ENCODE measurements around the gene BRS3. TPM values are rescaled to one million over a fixed set of nuclear protein-coding genes. Genes with fewer than 3 reads are reported as not detected.

Gene BRS3
- polyA plus RNA-seq, 1 donor (not counting 4 experiments of a cell fraction or from before 2014, with no cell fraction given): not detected

GRCh38 chrX:136473663-136474062 is 14.1 kb upstream of the BRS3 start:
- Histone ChIP-seq H3K27ac (ENCODE audit: control insufficient read depth, insufficient read depth, low read length) (no peak overlapping the region), H4K20me1 (ENCODE audit: control insufficient read depth, extremely low read depth, insufficient read depth, low read length) (no peaks in the 10 kb centered on the region), H3K27me3 (ENCODE audit: control insufficient read depth, extremely low read depth, insufficient read depth, low read length) (no peaks in the 10 kb centered on the region), H3K9ac (ENCODE audit: control insufficient read depth, extremely low read depth, insufficient read depth, low read length) (no peak overlapping the region), H3K4me2 (ENCODE audit: control insufficient read depth, extremely low read depth, insufficient read depth, low read depth, low read length) (no peak overlapping the region), H3K9me1 (ENCODE audit: control insufficient read depth, extremely low read depth, insufficient read depth, low read length) (no peaks in the 10 kb centered on the region), H2AFZ (ENCODE audit: control insufficient read depth, low read length) (no peak overlapping the region), H3K36me3 (ENCODE audit: control insufficient read depth in 2 of 2, extremely low read depth in 1 of 2, insufficient read depth in 2 of 2, low read length in 2 of 2) (no peaks in the 10 kb centered on the region), H3K9me3 (ENCODE audit: control insufficient read depth, low read depth, low read length) (no peaks in the 10 kb centered on the region), H3K4me1 (ENCODE audit: control insufficient read depth, extremely low read depth, insufficient read depth, low read length) (no peaks in the 10 kb centered on the region), H3K4me3 (ENCODE audit: control insufficient read depth in 2 of 3, extremely low read depth in 1 of 3, insufficient read depth in 2 of 3, low read depth in 1 of 3, low read length in 3 of 3) (no peak overlapping the region), H3K79me2 (ENCODE audit: control insufficient read depth, insufficient read depth, low read length) (no peaks in the 10 kb centered on the region)
- DNase-seq (ENCODE audit: low read depth, low spot score) (no peak), FAIRE-seq (no peak)
- TF ChIP-seq EZH2 (IDR thresholded peaks at IDR 0.05; ENCODE audit: low read length) (no peak), CTCF (optimal IDR thresholded peaks at IDR 0.05 in 1 of 3, IDR thresholded peaks at IDR 0.05 in 1 of 3, conservative IDR thresholded peaks at IDR 0.05 in 1 of 3; ENCODE audit: extremely low read depth in 1 of 3, insufficient read depth in 2 of 3, low read length in 3 of 3) (no peak)
- dilution Hi-C loops (cut with MboI; ENCODE audit: extremely low pct_ligation_motif_present, low sequenced_read_pairs): no loop called here

- Histone ChIP-seq H3K79me2 (ENCODE audit: control insufficient read depth, insufficient read depth, low read length) (no peaks in the 10 kb centered on the region), H4K20me1 (ENCODE audit: control insufficient read depth, extremely low read depth, insufficient read depth, low read length) (no peaks in the 10 kb centered on the region), H3K9ac (ENCODE audit: control insufficient read depth, extremely low read depth, insufficient read depth, low read length) (no peak overlapping the region), H3K9me3 (ENCODE audit: control insufficient read depth, low read depth, low read length) (no peaks in the 10 kb centered on the region), H3K27me3 (ENCODE audit: control insufficient read depth, extremely low read depth, insufficient read depth, low read length) (no peaks in the 10 kb centered on the region), H3K4me3 (ENCODE audit: control insufficient read depth in 2 of 3, extremely low read depth in 1 of 3, insufficient read depth in 2 of 3, low read depth in 1 of 3, low read length in 3 of 3) (no peak overlapping the region), H3K36me3 (ENCODE audit: control insufficient read depth in 2 of 2, extremely low read depth in 1 of 2, insufficient read depth in 2 of 2, low read length in 2 of 2) (no peaks in the 10 kb centered on the region), H3K9me1 (ENCODE audit: control insufficient read depth, extremely low read depth, insufficient read depth, low read length) (no peaks in the 10 kb centered on the region), H3K27ac (ENCODE audit: control insufficient read depth, insufficient read depth, low read length) (no peak overlapping the region), H3K4me2 (ENCODE audit: control insufficient read depth, extremely low read depth, insufficient read depth, low read depth, low read length) (no peak overlapping the region), H2AFZ (ENCODE audit: control insufficient read depth, low read length) (no peak overlapping the region), H3K4me1 (ENCODE audit: control insufficient read depth, extremely low read depth, insufficient read depth, low read length) (no peaks in the 10 kb centered on the region)
- dilution Hi-C loops (cut with MboI; ENCODE audit: extremely low pct_ligation_motif_present, low sequenced_read_pairs): no loop called here
- DNase-seq (ENCODE audit: low read depth, low spot score): no peak
- TF ChIP-seq CTCF (optimal IDR thresholded peaks at IDR 0.05 in 1 of 3, IDR thresholded peaks at IDR 0.05 in 1 of 3, conservative IDR thresholded peaks at IDR 0.05 in 1 of 3; ENCODE audit: extremely low read depth in 1 of 3, insufficient read depth in 2 of 3, low read length in 3 of 3) (no peak), EZH2 (IDR thresholded peaks at IDR 0.05; ENCODE audit: low read length) (no peak)
- FAIRE-seq: no peak
These were observed 12.5 kb upstream of the BRS3 start for GRCh38 chrX:136475236-136475635.
